OCI-M1 (cell line): ENCODE results near the gene ZNF879.
A peak's percentile ranks its signal among the peaks of the same experiment; 100 is the strongest.

Source experiments
- DNase-seq: peaks from one replicate; lab custom pipeline; 2025; lab: John Stamatoyannopoulos, UW

Gene ZNF879

DNA sequence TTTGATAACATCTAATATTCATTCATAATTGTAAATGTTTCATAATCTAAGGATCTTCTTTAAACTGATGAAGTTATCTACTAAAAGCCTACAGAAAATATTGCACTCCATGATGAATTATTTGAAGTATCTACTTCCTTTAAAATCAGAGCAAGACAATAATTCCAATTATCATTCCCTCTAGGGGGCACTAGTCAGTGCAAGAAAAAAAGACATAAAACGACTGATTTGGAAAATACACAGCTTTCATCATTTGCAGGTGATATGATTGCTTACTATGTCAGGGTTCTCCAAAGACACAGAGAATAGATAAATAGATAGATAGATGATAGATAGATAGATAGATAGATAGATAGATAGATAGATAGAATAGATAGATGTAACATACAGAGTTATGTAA is 14.9 kb upstream of the ZNF879 start:
- DNase-seq: peak; percentile 4

DNA sequence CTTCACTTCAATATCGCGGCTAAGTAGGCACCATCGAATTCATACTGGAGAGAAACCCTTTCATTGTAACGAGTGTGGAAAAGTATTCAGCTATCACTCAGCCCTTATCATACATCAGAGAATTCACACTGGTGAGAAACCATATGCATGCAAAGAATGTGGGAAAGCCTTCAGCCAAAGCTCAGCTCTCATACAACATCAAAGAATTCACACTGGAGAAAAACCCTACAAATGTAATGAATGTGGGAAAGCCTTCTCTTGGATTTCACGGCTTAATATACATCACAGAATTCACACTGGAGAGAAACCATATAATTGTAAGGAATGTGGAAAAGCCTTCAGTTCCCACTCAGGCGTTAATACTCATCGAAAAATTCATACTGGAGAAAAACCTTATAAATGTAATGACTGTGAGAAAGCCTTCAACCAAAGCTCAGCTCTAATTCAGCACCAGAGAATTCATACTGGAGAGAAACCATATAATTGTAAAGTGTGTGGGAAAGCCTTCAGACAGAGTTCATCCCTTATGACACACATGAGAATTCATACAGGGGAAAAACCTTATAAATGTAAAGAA is 9.5 kb downstream of the ZNF879 start:
- no peak for DNase-seq

DNA sequence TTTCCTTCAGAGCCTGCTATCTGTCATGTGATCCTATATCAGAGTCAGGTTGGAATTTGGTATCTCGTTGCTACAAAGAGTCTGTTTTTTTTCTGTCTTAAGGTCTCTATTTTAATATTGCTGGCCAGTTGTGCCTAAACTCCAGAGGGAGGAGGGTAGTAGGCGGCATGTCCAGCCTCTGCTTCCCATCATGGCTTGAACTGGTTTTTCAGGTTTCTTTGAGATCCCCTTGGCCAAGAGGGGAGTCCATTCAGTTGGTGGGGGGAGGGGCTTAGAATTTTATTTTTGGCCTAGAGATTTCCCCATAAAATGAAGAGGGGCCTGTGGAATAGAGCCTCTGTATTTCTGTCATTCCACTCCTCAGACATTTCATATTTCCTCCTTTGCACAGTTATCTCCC is 21.2 kb downstream of the ZNF879 start:
- no peak for DNase-seq

DNA sequence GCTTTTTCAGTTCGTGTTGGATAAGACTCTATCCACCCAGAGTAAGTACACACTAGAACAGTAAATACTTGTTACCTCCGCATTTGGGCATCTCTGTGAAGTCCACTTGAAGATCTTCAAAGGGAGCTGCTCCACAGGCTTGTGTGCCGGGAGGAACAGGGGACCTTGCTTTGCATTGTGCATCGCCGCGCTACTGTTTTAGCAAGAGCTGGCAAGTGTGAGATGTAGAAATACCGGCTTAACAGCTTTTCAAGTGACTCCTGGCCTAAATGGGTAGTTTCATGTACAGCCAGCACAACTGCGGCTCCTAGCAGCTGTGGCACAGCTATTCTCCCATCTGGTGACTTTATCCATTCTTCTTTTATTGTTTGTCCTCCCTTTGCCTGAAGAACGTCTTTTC is 28.2 kb downstream of the ZNF879 start:
- no peak for DNase-seq

DNA sequence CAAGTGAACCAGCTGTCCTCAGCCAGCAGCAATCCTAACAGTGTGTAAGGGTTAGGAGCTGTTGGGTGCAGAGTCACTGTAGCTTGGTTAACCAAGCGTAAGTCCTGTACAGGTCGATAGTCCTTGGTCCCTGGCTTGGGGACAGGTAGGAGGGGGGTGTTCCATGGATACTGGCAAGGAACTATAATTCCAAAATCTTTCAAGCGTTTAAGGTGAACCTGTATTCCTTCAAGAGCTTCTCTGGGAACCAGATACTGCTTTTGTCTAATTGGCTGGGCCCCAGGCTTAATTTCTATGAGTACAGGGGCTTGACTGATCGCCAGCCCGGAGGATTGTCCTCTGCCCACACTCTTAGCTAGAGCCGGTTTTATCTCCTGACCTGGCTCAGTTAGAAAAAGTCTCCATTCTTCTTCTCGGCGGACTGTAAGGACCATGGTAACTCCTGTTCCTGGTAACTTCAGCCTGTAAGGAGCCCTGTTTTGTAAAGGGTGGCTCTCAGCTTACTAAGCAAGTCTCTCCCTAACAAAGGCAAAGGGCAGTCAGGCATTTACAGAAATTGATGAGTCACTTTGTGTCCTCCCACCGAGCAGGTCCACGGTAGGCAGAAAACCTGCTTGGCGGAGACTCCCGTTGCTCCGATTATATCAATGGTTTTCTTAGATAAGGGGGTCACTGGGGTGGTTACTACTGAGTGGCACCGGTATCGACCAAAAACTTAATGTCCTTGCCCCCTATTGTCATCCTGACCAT is 30.6 kb downstream of the ZNF879 start:
- no peak for DNase-seq

DNA sequence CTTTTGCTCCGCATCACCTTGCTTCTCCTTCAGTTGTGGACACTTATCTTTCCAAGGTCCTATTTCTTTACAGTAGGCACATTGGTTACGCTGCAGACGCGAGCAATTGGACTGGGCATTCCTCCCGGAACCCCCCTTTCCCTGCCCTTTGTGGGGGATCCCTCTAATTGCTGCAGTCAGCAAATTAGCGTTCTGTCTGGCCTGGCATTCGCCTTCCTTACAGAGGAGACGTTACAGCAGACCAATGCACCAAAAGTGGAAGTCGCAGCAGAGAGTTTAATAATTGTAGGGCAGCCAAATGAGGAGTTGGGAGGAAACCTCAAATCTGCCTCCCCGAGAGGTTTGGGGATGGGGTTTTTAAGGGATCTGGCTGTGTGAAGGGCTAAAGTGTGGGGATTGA is 31.3 kb downstream of the ZNF879 start:
- DNase-seq: no peak

DNA sequence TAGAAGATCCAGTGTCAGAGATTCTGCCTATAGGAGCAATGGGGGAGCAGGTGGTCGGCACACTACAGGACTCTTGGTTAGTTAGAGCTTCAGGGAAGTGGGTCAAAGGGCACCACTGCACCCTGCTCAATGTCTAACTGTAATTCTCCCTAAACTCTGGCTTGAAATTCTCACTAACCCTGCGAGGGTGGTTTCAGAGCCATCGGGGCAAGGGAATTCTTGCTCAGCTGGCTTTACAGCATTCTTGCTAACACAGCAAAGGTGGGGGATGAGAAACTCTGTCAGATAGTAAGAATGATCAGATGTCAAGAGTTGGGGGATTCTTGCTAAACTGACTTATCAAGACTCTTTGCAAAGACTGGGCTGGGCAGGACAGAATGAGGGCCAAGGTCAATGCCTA is 31.8 kb downstream of the ZNF879 start:
- no peak for DNase-seq

DNA sequence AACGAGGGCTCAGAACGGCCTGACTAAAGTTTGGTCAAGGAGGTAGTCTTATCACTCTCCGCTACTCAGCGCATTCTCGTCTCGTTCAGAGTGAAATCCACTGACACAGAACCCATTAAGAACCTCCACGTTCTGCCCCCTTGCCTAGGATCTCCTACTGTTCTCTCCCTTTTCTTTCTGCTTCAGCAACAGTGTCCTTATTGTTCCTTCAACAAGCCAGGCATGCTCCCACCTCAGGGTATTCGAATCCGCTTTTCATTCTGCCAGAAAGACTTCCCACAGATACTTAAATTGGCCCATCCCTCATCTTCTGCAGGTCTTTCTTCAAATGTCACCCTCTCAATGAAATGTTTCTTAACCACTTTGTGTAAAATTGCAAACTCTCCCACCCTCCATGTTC is 32.2 kb downstream of the ZNF879 start:
- no peak for DNase-seq

DNA sequence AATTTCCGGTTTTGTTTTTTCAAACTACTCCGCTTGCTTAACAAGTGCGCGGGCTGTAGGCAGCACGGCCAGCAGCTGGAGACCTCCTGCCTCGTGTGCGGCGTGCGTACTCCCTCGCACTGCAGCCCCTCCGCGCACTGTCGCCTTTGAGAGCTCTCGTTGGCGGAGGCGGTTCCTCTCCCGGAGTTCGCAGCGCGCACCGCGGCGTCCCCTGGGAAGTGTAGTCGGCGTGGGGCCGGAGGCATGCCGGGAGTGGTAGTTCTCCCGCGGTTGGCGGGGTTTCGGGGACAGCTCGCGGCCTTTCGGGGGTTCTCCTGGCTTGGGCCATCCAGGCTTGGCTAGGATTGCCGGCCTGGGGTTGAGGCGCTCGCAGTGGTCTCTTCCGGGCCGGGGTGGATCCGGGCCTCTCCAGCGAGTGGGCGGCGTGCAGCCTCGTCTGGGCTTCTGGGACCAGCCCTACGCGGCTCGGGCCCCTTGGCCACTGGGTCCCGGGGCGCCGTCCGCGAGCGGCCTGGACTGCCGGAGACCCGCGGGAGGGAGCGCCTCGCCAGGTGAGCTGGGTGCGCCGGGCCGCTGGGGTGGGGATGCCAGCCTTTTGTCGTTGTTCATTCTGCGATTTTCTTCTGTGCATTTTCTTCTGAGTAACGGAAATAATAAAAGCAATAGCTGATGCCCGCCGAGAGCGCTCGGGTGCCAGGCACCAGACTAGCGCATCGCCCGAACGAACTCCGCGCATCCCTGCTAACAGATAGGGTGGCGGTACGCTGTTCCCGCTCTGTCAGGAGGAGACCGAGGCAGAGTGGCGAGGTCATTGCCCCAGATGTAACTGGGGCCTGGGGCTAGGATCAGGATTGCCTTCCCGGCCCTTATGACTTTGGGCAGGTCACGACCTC is 36.8 kb downstream of the ZNF879 start, which contains the start of gene ZNF354C:
TSS of gene ZNF354C (plus strand) at position 258 of the 893 bp plus-strand sequence. CDS start 1,696 bp downstream, outside the sequence.
- DNase-seq: peak; percentile 85

DNA sequence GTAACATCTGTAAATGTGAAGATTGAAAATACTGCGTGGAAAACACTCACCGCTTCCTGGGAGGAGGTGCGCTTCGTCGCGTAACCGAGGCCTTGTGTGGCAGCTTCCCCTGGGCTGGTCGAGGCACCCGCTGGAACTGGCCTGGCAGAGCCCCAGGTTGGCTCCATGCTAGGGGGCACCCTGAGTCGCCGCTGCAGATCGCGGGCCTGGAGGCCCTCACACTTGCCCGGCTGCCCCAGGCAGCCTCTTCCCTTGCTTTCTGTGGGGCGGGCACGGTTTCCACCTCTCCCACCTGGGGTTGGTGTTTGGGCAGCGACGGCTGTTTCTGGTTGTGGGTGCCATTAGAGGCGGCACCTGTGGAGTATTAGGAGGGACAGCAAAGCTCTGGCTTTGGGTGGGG is 37.4 kb downstream of the ZNF879 start:
- DNase-seq: no peak

DNA sequence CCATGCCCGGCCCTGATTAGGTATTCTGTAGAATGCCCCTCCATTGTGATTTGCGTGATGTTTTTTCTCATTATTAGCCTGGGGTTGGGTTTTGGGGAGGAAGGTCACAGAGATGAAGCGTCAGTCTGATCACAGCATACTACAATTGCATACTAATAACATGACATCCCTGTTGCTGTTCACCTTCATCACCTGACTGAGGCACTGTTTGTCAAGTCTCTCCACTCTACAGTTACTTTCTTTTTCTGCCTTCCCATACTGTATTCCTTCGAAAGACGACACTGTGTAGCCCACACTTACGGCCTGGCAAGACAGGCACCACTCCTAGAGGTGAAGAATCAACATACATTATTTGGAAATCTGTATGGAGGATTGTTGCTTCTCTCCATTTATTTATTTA is 42.1 kb downstream of the ZNF879 start:
- peak; percentile 3 for DNase-seq

DNA sequence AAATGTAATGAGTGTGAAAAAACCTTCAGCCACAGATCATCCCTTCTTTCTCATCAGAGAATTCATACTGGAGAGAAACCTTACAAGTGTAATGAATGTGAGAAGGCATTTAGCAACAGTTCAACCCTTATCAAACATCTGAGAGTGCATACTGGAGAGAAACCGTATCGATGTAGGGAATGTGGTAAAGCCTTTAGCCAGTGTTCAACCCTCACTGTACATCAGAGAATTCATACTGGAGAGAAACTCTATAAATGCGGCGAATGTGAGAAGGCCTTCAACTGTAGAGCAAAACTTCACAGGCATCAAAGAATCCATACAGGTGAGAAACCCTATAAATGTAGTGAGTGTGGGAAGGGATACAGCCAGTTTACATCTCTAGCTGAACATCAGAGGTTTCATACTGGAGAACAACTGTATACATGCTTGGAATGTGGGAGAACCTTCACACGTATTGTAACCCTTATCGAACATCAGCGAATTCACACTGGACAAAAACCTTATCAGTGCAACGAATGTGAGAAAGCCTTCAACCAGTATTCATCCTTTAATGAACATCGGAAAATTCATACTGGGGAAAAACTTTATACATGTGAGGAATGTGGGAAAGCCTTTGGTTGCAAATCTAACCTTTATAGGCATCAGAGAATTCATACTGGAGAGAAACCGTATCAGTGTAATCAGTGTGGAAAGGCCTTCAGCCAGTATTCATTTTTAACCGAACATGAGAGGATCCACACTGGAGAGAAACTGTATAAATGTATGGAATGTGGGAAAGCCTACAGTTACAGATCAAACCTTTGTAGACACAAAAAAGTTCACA is 55.8 kb downstream of the ZNF879 start:
- no peak for DNase-seq

DNA sequence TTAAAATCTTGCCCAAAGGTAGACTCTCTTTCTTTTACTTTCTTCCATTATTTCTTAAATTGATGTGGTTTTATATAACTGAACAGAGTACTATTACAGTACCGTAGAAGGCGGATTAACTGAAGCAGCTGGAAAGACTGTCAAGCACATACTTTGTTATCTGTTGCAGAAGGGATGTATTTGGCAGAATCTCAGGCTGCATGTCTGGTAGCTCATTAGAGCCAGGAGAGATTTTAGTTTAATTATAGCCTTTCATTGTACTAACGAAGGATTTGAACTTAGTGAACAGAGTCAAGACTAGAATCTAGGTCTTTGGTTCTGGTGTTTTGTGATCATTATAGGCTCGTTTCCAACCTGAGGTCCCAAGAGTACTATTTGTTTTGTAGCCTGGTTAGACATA is 57.1 kb downstream of the ZNF879 start:
- no peak for DNase-seq
